GM20431 (cell line): ENCODE data around the gene OXT.
"Not testable (repeated sequence)": the region's sequence is repeated elsewhere in the genome, so short reads cannot be mapped to it uniquely, and the experiment has no call there.

ENCODE experiments used
- in situ Hi-C: fragments of 300-500 bp; cut with MseI, MboI; formaldehyde crosslinking; loops from one replicate; pipeline ENCODE4 v1.15.0; 2020; ENCODE audit warnings: low sequenced_read_pairs; ENCODE audit not compliant: unreplicated experiment

Gene OXT

DNA sequence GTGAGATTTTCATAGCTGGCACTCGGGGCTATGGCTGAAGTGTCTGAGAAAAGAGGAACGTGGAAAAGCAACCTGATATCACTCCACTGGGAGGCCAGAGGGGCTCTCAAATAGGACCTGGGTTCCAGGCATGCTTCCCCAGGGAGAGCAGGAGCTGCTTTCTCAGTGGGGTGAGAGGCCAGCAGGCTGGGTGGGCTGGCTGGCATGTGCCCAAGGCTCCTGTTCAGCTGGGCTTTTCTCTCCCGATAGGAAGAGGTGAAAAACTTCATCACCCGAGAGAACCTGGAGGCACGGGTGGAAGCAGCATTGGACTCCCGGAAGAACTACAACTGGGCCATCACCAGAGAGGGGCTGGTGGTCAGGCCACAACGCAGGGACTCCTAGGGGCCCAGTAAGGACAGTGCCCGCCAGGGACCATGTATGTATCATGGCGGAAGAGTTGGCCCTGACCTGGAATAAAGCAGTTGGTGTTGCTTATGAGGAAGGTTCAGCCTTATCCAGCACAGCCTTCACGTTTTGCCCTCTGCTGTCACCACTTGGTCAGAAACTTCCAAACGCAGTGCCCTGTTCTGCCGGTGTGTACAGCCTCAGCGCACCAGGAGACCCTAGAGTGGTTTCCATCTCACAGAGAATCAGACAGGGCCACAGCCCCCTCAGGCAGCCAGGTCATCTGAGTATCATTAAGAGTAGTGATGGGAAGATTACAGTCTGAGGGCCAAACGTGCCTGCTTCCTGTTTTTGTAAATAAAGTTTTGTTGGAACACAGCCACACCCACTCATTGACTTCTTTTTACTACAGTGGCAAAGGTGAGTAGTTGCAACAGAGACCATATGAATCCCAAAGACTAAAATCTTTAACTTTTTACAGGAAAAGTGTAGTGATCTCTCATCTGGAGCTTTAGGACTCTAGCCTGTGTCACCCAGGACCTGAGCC, 23.7 kb upstream of the OXT start:
- in situ Hi-C loops: no loop called here

DNA sequence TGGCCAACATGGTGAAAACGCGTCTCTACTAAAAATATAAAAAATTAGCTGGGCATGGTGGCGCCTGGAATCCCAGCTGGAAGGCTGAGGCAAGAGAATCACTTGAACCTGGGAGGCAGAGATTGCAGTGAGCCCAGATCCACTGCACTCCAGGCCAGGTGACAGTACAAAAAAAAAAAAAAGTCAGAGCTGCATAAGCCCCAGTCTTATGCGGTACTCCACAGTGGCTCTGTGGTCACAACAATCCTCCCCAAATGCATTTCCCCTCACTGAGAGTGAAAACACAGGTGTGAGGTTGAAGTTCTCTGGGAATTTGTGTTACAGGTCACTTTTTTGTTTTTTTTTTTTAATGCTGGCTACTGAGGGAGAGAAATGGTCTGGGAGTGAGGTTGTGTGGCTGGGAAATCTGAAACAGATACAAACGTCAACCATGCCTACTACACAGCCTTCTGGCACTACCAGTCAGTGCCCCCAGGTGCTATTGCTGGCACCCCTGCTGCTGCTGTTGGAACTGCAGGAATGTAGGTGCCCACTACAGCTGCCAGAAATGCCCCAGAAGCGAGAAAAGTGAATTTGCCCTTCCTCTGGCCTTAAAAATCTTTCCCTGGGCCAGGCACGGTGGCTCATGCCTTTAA, 19.9 kb upstream of the OXT start:
- in situ Hi-C loops: no loop called here

DNA sequence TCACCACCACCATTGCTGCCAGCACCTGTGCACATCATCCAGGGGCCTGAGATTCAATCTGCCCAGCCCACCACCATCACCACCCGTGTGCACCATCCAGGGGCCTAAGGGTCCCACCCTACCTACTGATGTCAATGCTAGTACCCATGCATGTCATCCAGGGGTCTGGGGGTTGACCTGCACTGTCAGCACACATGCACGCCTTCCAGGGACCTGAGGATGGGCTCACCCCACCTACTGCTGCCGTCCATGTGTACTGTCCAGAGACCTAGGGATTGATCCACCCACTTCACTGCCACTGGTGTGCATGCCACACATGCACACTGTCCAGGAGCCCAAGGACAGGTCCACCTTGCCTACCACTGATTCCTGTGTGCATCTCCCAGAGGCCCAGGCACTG, 11.9 kb upstream of the OXT start:
- in situ Hi-C loops: no loop called here

DNA sequence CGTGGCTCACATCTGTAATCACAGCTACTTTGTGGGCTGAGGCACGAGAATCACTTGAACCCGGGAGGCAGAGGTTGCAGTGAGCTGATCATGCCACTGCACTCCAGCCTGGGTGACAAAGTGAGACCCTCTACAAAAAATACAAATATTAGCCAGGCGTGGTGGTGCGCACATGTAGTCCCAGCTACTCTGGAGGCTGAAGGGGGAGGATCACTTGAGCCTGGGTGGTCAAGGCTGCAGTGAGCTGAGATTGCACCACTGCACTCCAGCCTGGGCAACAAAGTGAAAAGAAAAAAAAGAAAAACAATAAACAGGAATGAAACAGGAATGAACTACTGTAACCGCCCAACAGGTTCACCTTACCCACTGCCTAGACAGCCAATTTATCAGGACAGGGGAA, 7.3 kb upstream of the OXT start:
- in situ Hi-C loops: not testable (repeated sequence)

DNA sequence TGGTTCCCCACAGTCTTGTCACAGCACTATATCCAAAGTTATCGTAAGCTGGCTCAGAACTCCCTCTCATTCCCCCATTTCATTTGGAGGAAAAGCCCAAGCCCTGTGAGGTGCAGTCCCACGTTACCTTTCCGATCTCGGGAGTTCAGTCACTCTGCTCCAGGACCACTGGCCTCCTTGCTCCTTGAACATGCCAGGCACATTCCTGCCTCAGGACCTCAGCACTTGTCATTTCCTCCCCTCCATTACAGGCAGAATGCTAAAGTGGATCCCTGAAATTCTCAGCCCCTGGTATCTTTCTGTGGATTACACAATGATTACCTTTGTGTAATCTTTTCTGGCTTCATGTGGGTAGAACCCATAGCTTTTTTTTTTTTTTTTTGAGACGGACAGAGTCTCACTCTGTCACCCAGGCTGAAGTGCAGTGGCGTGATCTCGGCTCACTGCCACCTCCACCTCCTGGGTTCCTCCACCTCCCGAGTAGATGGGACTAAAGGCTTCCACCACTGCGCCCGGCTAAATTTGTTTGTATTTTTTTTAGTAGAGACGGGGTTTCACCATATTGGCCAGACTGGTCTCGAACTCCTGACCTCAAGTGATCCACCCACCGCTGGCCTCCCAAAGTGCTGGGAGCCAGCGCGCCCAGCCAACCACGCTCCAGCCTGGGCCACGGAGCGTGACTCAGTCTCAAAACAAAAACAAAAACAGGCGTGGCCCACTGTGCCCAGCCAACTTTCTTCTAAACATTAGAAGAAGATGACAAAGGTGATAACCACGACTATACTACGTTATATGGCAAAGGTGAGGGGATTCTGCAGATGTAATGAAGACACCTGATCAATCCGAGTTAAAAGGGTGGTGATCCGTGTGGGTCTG, 4.0 kb upstream of the OXT start:
- in situ Hi-C loops: no loop called here

DNA sequence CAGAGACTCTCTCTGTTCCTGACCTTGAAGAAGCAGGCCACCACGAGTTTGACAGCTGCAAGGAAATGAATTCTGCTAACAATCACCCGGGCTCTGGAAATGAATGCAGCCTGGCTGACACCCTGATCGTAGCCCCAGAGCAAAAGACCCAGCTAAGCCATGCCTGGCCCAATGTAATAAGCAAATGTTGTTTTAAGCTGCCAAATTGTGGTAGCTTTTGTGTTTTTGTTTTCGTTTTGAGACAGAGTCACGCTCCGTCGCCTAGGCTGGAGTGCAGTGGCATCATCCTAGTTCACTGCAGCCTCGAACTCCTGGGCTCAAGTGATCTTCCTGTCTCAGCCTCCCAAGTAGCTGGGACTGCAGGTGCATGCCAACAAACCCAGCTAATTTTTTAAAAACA, 3.3 kb upstream of the OXT start:
- in situ Hi-C loops: no loop called here

DNA sequence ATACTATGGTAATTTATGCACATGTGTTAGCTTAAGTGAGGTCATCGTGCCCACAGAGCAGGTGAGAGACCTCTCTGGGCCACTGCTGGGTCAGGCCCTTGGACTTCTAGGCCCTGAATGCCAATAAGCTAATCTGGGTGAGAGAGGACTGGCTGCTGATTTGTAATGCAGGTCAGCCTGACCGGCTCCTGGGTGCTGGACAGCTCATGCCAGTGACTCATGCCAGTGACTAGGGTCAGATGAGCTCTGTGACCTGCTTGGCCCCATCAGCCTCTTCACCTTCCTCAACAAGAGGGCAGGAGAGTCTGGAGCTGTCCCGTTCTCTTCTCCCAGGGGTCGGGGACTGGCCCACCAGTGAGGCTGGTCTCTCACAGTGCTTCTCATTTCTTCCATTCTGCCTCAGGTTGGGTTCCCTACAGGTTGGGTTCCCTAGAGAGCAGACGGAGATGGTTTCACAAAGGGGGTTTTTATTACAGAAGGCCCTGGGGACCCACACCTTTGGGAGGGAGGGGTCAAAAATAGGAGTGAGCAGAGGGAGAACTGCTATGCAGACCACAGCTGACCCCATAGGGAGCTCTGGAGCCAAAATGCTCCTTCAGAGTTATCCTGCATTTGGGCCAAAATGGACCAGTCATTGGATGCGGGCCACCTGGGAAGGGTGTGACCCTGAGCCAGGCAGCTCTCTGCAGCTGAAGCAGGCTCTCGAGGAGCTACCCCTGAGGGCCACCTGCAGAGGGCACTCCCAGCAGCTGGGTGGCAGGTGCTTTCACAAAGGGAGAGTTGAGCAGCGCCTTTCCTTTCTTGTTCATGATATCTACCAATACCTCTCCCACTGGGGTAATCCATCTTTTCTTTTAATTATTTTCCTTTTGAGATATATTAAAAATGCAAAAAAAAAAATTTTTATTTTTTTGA, 2.2 kb upstream of the OXT start:
- in situ Hi-C loops: no loop called here

DNA sequence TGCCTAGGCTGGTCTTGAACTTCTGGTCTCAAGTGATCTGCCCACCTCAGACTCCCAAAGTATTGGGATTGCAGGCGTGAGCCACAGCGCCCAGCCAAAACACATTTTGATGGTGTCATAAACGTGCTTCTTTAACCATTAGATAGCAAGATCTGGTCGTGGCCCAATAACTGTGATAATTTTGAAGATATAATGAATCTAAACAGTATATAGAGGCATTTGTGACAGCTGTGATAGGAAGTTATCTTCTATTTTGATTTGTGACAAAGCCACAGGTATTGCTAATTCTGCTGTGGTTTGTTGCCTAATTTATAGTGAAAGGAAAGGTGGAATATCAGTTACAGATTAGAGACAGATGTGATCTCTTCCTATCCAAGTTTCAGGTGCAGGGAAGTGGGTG, 695 bp upstream of the OXT start:
- in situ Hi-C loops: no loop called here

DNA sequence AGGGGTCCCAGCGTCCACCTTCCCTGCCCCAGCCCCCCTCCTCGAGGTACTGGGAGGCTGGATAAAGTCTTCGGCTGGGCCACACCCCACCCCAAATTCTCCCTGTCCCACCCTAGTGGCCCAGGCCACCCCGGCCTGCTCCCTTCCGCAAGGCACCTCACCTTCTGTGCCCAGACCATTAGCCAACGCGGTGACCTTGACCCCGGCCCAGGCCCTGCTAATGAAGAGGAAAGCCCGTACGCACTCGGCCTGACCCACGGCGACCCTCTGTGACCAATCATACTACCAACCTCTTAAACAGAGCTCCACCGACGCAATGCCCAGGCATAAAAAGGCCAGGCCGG, 182 bp upstream of the OXT start:
- in situ Hi-C loops: no loop called here

DNA sequence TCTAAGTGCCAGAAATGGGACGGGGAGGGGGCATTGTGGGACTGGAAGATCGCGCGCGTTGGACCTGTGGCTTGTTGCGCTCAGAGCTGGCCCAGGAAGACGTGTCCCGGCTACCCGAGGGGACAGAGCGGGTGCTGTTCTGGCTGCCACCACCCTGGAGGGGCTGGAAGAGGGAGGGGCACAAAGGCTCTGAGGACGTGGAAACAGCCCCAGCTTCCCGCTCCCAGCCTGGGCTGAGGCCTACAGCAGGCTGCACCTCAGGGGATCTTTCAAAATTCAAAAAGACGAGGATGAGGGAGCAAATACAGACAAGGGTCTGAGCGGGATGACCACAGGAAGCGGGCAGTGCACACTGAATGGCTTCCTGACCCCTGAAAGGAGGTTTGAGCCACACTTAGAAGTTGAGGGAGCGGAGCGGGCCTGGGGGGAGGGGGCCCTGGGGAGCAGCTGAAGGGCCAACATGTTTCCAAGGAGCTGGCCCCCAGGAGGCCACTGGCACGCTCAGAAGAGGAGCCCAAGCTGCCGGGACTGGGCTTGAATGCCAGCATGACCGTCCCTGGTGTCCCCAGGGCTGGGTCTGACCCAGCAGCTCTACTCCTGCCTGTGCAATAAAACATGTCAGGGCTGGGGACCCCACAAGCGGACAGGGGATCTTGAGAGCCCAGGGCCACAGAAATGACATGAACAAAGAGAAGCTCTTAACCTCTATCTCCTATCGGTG, 1.3 kb downstream of the OXT start:
- in situ Hi-C loops: no loop called here

DNA sequence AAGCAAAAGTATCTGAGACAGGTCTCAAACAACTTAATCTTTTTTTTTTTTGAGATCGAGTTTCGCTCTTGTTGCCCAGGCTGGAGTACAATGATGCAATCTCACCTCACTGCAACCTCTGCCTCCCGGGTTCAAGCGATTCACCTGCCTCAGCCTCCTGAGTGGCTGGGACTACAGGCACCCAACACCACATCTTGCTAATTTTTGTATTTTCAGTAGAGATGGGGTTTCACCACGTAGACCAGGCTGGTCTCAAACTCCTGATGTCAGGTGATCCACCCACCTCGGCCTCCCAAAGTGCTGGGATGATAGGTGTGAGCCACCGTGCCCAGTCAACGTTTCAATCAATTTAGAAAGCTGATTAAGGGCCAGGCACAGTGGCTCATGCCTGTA, 1.8 kb downstream of the OXT start:
- in situ Hi-C loops: not testable (repeated sequence)

DNA sequence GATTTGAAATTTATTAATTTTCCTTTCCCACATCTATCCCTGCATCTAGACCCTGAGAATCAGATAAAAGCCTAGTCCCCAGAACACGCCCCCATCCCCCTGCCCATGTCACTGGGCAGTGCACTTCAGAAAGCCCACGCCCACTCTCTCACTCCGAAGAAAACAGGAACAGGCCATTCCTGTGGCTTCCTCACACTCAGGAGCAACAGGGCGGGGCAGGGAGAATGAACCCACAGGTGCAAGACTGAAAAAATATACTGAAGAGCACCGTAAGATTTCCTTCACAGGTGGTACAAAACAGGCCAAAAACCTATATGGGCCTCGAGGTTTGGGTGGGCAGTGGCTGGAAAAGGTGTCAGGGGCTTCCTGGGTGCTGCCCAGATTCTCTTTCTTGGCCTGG, 3.4 kb downstream of the OXT start:
- in situ Hi-C loops: no loop called here

DNA sequence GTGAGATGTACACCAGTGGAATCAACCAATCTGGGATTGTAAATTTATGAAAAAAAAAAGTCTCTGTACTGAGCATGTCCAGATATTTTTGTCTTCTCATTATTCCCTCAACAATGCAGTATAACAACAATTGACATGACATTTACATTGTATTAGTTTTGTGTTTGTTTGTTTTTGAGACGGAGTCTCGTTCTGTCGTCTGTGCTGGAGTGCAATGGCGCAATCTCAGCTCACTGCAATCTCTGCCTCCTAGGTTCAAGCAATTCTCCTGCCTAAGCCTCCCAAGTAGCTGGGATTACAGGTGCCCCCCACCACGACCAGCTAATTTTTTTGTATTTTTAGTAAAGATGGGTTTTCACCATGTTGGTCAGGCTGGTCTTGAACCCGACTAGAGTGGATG, 3.9 kb downstream of the OXT start:
- in situ Hi-C loops: not testable (repeated sequence)

DNA sequence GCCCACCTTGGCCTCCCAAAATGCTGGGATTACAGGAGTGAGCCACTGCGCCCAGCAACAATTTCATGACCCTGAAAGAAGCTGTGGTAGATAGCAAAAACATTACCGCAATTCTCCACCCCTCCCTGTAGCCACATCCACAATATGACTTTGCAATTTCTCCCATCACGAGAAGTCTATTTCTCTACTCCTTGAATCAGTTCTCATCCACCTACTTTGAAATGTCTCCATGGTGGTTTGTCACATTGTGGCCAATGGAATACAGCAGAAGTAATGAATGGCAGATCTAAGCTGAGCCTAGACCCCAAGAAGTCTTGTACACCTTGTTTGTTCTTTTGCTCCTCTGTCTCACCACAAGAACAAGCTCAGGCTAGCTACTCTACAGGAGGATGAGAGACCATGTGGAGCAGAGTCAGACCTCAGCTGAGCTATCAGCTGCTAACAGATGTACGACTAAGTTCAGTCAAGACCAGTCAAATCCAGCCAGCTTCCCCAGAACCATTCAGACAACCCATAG, 6.3 kb downstream of the OXT start:
- in situ Hi-C loops: no loop called here

DNA sequence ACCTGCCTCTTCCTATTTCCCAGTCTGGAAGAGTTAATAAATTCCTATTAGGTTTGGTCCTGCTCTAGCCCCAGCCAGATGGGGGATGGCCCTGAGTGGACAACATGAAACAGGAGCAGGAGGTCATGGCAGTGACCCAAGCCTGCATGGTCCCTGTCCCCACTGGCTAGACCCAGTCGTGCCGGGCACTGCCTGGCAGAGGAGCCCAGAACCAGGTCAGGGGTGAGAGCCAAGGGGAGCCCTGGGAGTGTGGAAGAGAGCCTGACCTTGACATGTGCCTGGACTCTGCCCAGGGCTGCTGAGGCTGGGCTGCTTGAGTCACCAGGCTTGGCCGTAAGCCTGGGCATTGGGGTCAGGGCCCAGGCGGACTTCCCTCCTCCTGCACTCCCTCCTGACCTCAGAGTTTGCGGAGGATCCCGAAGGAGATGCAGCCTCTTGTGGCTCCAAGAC, 9.5 kb downstream of the OXT start:
- in situ Hi-C loops: no loop called here

DNA sequence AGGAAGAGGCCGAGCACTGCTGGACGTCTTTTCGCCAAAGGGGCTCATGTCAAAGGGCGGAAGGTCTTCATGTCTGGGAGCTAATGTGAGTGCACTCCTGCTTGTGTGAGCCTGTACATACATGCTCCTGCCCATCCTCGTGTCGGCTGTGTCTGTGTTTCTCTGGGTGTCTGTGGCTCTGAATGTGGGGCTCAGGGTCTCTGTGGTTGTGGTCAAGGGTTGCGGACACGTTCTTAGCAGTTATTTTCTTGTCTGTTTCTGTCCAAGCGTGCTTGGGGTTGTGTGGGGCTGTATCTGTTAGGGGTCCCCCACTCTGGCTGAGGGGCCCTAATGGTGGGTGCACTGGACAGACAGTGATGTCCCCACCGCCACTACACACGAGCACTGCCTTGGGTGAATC, 10.2 kb downstream of the OXT start:
- in situ Hi-C loops: no loop called here

DNA sequence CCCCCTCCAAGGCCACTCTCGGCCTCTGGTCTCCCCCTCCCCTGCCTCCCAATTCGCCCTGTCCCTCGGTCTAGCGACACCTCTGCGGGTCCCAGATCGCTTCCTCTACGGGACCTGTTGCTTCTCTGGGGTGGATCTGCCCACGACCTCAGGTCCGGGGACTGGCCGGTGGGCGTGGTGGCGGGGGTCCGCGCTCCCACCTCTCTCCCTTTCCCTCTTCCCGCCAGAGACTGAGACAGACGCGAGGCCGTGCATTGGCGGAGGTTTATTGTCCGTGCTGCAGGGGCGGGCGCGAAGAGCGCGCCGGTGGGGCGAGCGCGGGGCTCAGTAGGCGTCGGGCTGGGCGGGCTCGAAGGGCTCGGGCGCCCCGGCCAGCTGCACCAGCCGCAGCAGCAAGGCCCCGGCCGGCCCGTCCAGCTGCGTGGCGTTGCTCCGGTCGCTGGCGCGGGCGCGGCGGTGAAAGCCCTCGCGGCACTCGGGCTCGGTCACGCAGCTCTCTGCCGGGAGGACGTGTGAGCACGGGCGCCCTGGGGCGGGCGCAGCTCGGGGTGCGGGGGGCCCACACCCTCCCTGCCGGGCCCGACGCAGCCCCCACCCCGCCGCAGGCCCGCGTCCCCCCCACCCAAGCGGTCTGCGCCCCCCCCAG, 11.0 kb downstream of the OXT start:
- in situ Hi-C loops: no loop called here
